ENCODE data around the gene DOCK2. TPM values are rescaled to one million over a fixed set of nuclear protein-coding genes. Genes with fewer than 3 reads are reported as not detected.

Gene DOCK2
- total and polyA plus RNA-seq, 2 donors from 2014 or later: 1.0 to 42.0 TPM

DNA sequence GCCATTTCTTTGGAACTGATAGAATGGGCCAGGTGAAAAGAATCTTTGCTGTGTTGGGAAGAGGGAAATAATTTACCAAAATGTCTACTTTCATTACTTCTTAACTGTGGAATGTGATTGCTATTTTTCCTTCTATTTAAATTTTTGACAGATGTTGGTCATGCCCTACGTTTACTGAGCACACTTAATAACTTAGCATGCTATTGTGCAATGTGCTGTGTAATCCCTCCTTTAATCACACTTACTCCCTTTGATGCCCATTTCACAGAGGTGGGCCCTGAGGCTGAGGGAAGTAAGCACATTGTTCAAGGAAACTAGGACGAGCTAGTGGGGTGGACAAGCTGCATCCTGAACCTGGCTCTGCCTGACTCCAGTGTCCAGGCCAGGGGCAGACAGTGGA, 391.0 kb downstream of the DOCK2 start:
- TF ChIP-seq, protein P1, sequence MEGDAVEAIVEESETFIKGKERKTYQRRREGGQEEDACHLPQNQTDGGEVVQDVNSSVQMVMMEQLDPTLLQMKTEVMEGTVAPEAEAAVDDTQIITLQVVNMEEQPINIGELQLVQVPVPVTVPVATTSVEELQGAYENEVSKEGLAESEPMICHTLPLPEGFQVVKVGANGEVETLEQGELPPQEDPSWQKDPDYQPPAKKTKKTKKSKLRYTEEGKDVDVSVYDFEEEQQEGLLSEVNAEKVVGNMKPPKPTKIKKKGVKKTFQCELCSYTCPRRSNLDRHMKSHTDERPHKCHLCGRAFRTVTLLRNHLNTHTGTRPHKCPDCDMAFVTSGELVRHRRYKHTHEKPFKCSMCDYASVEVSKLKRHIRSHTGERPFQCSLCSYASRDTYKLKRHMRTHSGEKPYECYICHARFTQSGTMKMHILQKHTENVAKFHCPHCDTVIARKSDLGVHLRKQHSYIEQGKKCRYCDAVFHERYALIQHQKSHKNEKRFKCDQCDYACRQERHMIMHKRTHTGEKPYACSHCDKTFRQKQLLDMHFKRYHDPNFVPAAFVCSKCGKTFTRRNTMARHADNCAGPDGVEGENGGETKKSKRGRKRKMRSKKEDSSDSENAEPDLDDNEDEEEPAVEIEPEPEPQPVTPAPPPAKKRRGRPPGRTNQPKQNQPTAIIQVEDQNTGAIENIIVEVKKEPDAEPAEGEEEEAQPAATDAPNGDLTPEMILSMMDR (IDR thresholded peaks at IDR 0.05; ENCODE audit: borderline replicate concordance, extremely low read depth, insufficient read depth): no peak
- H3K9ac ChIP-seq (ENCODE audit: low read length in 3 of 3): no peak overlapping the region
- H3K27ac ChIP-seq (ENCODE audit: low read depth in 2 of 2, low read length in 2 of 2): no peak overlapping the region
- no peaks in the 10 kb centered on the region for H3K27me3 ChIP-seq (ENCODE audit: control insufficient read depth, insufficient read depth, low read length)
- H3K9me3 ChIP-seq (ENCODE audit: control insufficient read depth in 2 of 3, insufficient read depth in 1 of 3, low read length in 3 of 3): no peaks in the 10 kb centered on the region
- no peak overlapping the region for H3K4me3 ChIP-seq (ENCODE audit: low read length in 3 of 3)
- H3K4me1 ChIP-seq (ENCODE audit: control insufficient read depth in 2 of 3, insufficient read depth in 2 of 3, low read depth in 1 of 3, low read length in 3 of 3): no peaks in the 10 kb centered on the region
- no peaks in the 10 kb centered on the region for H3K36me3 ChIP-seq (ENCODE audit: control insufficient read depth in 2 of 3, insufficient read depth in 3 of 3, low read length in 3 of 3)
- intact Hi-C loops (cut with DNase I): no loop called here
- FAIRE-seq: no peak
- no peak for DNase-seq

DNA sequence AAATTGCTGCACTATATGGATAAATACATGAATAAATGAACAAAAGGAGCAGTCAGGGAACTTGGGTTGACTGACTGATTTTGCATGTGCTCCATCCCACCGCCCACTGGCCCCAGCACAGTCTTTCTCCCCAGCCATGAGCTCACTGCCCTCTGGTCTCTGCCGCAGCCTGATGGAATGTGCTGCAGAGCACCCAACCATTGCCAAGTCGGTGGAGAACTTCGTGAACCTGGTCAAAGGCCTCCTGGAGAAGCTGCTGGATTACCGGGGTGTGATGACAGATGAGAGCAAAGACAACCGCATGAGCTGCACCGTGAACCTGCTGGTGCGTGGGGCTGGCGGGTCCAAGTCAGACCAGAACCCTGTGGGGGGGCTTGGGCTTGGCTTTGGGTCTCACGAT, 397.2 kb downstream of the DOCK2 start:
- Histone ChIP-seq H3K27ac (ENCODE audit: low read depth in 2 of 2, low read length in 2 of 2) (no peak overlapping the region), H3K36me3 (ENCODE audit: control insufficient read depth in 2 of 3, insufficient read depth in 3 of 3, low read length in 3 of 3) (no peaks in the 10 kb centered on the region), H3K9ac (ENCODE audit: low read length in 3 of 3) (no peak overlapping the region), H3K4me3 (ENCODE audit: low read length in 3 of 3) (no peak overlapping the region), H3K27me3 (ENCODE audit: control insufficient read depth, insufficient read depth, low read length) (no peaks in the 10 kb centered on the region), H3K4me1 (ENCODE audit: control insufficient read depth in 2 of 3, insufficient read depth in 2 of 3, low read depth in 1 of 3, low read length in 3 of 3) (no peaks in the 10 kb centered on the region), H3K9me3 (ENCODE audit: control insufficient read depth in 2 of 3, insufficient read depth in 1 of 3, low read length in 3 of 3) (no peaks in the 10 kb centered on the region)
- FAIRE-seq (no peak), DNase-seq (no peak)
- intact Hi-C loops (cut with DNase I): no loop called here
- TF ChIP-seq, protein P1 (IDR thresholded peaks at IDR 0.05; ENCODE audit: borderline replicate concordance, extremely low read depth, insufficient read depth): no peak

DNA sequence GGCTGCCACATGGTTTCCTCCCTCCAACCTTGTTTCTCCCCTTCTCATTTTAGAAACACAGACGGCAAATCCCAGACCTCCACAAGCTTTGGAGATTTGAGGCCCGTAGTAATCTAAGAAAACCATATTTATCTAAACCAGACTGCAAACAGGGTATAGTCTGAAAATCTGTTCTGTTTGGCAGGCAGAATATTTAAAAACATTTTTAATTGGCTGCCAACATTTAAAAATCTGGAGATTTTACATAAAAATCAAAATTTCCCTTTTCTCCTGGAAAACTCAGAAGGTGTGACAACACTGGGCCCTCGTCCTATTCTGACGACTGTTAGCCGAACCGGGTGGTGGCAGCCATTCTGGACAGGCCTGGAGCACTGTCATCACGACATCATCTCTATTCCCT, 401.2 kb downstream of the DOCK2 start:
- FAIRE-seq: no peak
- H3K27ac ChIP-seq (ENCODE audit: low read depth in 2 of 2, low read length in 2 of 2): no peak overlapping the region
- DNase-seq: no peak
- TF ChIP-seq, protein P1 (IDR thresholded peaks at IDR 0.05; ENCODE audit: borderline replicate concordance, extremely low read depth, insufficient read depth): no peak
- no peaks in the 10 kb centered on the region for H3K4me1 ChIP-seq (ENCODE audit: control insufficient read depth in 2 of 3, insufficient read depth in 2 of 3, low read depth in 1 of 3, low read length in 3 of 3)
- H3K9me3 ChIP-seq (ENCODE audit: control insufficient read depth in 2 of 3, insufficient read depth in 1 of 3, low read length in 3 of 3): no peaks in the 10 kb centered on the region
- H3K9ac ChIP-seq (ENCODE audit: low read length in 3 of 3): no peak overlapping the region
- H3K27me3 ChIP-seq (ENCODE audit: control insufficient read depth, insufficient read depth, low read length): no peaks in the 10 kb centered on the region
- intact Hi-C loops (cut with DNase I): no loop called here
- no peak overlapping the region for H3K4me3 ChIP-seq (ENCODE audit: low read length in 3 of 3)
- no peaks in the 10 kb centered on the region for H3K36me3 ChIP-seq (ENCODE audit: control insufficient read depth in 2 of 3, insufficient read depth in 3 of 3, low read length in 3 of 3)

DNA sequence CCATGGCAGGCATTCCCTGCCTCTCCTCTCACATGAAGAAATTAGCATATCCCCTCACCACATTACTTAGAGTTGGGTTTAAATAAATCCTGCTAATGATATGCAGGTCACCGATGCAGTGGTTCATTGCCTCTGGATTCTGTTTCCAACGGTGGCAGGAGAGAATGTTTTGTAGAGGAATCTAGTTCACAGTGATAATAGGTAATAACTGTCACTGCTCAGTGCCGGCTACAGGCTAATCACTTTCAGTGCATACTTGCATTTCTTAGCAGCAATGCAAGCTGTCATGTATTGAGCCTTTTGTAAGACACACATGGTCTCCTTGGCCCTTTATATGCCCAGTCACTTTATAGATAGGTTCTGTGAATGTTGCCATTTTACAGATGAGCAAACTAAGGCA, 402.8 kb downstream of the DOCK2 start:
- Histone ChIP-seq H3K36me3 (ENCODE audit: control insufficient read depth in 2 of 3, insufficient read depth in 3 of 3, low read length in 3 of 3) (no peaks in the 10 kb centered on the region), H3K27me3 (ENCODE audit: control insufficient read depth, insufficient read depth, low read length) (no peaks in the 10 kb centered on the region), H3K9me3 (ENCODE audit: control insufficient read depth in 2 of 3, insufficient read depth in 1 of 3, low read length in 3 of 3) (no peaks in the 10 kb centered on the region), H3K9ac (ENCODE audit: low read length in 3 of 3) (no peak overlapping the region), H3K4me3 (ENCODE audit: low read length in 3 of 3) (no peak overlapping the region), H3K27ac (ENCODE audit: low read depth in 2 of 2, low read length in 2 of 2) (no peak overlapping the region), H3K4me1 (ENCODE audit: control insufficient read depth in 2 of 3, insufficient read depth in 2 of 3, low read depth in 1 of 3, low read length in 3 of 3) (no peaks in the 10 kb centered on the region)
- DNase-seq (no peak), FAIRE-seq (no peak)
- TF ChIP-seq, protein P1 (IDR thresholded peaks at IDR 0.05; ENCODE audit: borderline replicate concordance, extremely low read depth, insufficient read depth): no peak
- intact Hi-C loops (cut with DNase I): no loop called here

Data from kidney (tissue), 14 donors.